Esophagus (tissue), 2 donors: Measurements from ENCODE around the gene USP40. TPM values are rescaled to one million over a fixed set of nuclear protein-coding genes. Genes with fewer than 3 reads are reported as not detected.

Experiments
- H3K27ac ChIP-seq, 2 donors: one replicate each; pipeline ENCODE4 v1.5.1; 2013; ENCODE audit warnings: low read depth in 2 of 2, mild to moderate bottlenecking in 2 of 2, inconsistent platforms in 1 of 2, low read length in 1 of 2, moderate library complexity in 1 of 2
- H3K27me3 ChIP-seq, 2 donors: one replicate each; pipeline ENCODE4 v1.6.1; 2013; ENCODE audit warnings: low read length in 2 of 2, control low read depth in 1 of 2, mild to moderate bottlenecking in 1 of 2; ENCODE audit not compliant: insufficient read depth in 2 of 2, control insufficient read depth in 1 of 2
- H3K36me3 ChIP-seq, 2 donors: one replicate each; pipeline ENCODE4 v1.6.1; 2013; ENCODE audit warnings: low read length in 1 of 2; ENCODE audit not compliant: control insufficient read depth in 2 of 2, insufficient read depth in 2 of 2
- H3K4me1 ChIP-seq, 2 donors: one replicate each; pipeline ENCODE4 v1.6.1; 2013; ENCODE audit warnings: low read length in 1 of 2; ENCODE audit not compliant: control insufficient read depth in 2 of 2, insufficient read depth in 2 of 2
- H3K4me3 ChIP-seq, 2 donors: one replicate each; pipeline ENCODE4 v1.5.1; 2013; ENCODE audit warnings: low read length in 2 of 2, mild to moderate bottlenecking in 2 of 2, low read depth in 1 of 2, moderate library complexity in 1 of 2
- H3K9me3 ChIP-seq, 2 donors: one replicate each; pipeline ENCODE4 v1.6.1; 2013; ENCODE audit warnings: mild to moderate bottlenecking in 2 of 2, low read depth in 1 of 2, low read length in 1 of 2, moderate library complexity in 1 of 2; ENCODE audit not compliant: control insufficient read depth in 2 of 2, insufficient read depth in 1 of 2
- WGBS, 2 donors: extraction: QIAGEN DNeasy Blood & Tissue Kit; methylation state at CpG; one replicate each; pipeline ENCODE4 v1.1.7; 2013; 5-methylcytosine and 5-hydroxymethylcytosine counted together
- polyA plus RNA-seq, 2 donors: library from polyadenylated mRNA; stranded (reverse); fragments of 200-250 nt; gene quantifications; one replicate each; pipeline ENCODE4 v1.2.3, GENCODE V29; 2013
- donor health status: healthy with polysubstance abuse.
- donor health status: Bipolar disorder and iron deficiency.

The USP40 gene
- polyA plus RNA-seq, 2 donors = 14.2 to 29.9 TPM

DNA sequence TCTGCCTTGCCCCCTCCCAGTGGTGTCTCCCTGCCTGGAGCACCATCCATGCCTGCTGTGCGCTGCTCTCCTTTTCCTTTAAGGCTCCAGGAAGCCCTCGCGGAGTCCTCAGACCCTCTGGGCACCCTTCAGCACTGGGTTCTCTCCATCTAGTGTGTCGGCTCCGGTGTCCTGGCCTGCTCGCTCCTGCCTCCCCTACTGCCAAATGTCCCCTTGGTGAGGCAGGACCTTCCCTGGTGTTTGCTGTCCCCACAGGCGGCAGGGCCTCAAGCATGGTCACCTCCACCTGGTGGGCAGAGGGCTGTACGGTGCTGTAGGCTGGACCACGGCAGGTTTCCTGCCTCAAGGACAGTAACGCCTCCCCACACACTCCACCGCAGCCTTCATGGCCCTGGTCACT is 122.1 kb downstream of the USP40 start:
- Histone ChIP-seq H3K27ac (no peak overlapping the region), H3K4me1 (peaks cover 0 to 3% of the 10 kb centered on the region in 2 donors), H3K36me3 (peaks cover 0 to 11% of the 10 kb centered on the region in 2 donors), H3K9me3 (peaks cover 0 to 2% of the 10 kb centered on the region in 2 donors), H3K27me3 (no peaks in the 10 kb centered on the region), H3K4me3 (no peak overlapping the region)
- WGBS, 2 donors = 92 to 93% methylated on average over 11 of the region's 11 CpGs

DNA sequence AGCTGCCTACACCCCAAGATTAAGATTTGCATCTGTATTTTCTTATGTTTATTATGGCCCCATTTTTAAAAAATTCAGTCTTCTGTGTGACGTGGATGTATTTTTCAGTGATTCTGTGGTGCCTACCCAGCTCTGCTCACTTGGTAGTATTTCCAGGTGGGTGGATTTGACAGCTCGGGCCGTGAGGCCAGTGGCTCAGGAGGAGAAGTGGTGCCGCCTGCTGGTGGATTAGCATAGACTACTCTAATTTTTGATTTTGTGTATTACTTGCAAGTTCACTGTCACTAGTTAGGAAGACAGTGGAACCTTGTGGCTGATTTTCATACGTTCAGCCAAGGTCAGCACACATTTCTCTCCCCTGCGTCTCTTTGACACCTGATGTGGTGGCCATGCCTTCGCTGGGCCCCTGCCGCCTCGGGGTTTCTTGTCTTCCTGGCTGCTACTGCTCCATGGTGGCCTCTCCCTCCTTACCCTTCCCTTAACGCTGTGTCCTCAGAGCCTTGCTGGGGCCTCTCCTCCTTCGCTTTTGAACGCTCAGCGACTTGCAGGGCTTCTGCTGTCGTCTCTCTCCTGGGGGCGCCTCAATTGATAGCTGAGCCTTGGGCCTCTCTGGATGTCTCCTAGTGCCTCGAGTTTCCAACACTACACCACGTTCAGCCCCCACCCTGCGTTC is 122.9 kb downstream of the USP40 start:
- no peak overlapping the region for H3K4me3 ChIP-seq
- no peak overlapping the region for H3K27ac ChIP-seq
- peaks cover 0 to 3% of the 10 kb centered on the region in 2 donors for H3K4me1 ChIP-seq
- 55 to 56% methylated on average over 18 of the region's 18 CpGs for WGBS, 2 donors
- H3K27me3 ChIP-seq = no peaks in the 10 kb centered on the region
- peaks cover 0 to 10% of the 10 kb centered on the region in 2 donors for H3K36me3 ChIP-seq
- peaks cover 0 to 2% of the 10 kb centered on the region in 2 donors for H3K9me3 ChIP-seq

DNA sequence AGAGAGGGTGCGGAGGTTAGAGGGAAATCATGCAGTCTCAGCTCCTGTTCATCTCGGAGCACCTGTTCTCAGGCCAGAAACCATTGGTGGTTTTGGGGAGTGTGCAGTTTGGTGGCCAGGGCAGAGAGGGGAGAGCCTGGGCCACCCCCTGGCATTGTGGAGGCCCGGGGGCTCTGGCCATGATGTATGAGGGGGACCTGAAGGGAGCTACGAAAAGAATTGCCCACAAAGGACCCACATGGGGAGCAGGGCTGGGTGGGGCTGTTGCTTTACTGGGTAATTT is 124.6 kb downstream of the USP40 start:
- H3K9me3 ChIP-seq = peaks cover 0 to 2% of the 10 kb centered on the region in 2 donors
- H3K27me3 ChIP-seq = no peaks in the 10 kb centered on the region
- H3K36me3 ChIP-seq = peaks cover 0 to 21% of the 10 kb centered on the region in 2 donors
- 79 to 83% methylated on average over 4 of the region's 4 CpGs for WGBS, 2 donors
- no peak overlapping the region for H3K4me3 ChIP-seq
- H3K4me1 ChIP-seq = peaks cover 0 to 3% of the 10 kb centered on the region in 2 donors
- H3K27ac ChIP-seq = no peak overlapping the region

DNA sequence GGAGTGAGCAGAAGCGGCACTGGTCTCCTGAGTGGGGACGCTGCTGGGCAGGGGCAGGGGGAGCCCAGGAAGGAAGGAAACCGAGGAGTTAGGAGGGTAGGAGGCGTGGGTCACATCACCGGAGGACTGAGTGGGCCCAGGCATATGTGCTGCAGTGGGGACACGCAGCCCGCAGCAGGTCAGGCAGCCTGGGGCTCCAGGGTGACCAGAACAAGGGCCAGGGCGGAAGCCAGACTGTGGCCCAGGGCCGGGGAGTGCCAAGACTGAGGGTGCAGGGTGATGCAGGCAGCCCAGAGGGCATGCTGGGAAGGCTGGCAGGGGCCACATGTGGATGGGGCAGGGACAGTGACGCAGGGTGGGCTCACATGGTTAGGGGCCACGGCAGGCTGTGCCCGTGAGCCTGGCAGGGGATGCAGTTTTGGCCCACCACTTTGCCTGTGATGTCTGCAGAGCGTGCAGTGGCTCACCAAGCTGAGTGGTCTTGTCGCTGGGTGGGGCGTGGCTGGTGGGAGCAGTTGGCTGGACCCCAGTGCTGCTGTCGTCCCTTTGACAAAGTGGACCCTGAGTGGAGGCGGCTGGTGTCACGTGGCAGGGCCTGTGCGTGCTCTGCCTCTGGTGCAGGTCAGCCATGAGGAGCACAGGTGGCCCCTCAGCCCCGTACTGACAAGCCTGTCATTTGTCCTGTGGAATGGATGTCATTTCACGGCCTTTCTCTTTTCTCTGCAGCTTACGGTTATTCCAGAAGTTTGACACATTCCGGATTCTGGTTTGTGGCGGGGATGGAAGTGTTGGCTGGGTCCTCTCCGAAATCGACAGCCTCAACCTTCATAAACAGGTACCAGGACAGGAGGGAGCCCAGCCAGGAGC is 125.2 kb downstream of the USP40 start:
- H3K27me3 ChIP-seq = no peaks in the 10 kb centered on the region
- no peak overlapping the region for H3K27ac ChIP-seq
- 93 to 94% methylated on average over 26 of the region's 26 CpGs for WGBS, 2 donors
- H3K36me3 ChIP-seq = peaks cover 0 to 17% of the 10 kb centered on the region in 2 donors
- H3K4me1 ChIP-seq = peaks cover 0 to 3% of the 10 kb centered on the region in 2 donors
- H3K4me3 ChIP-seq = no peak overlapping the region
- peaks cover 0 to 2% of the 10 kb centered on the region in 2 donors for H3K9me3 ChIP-seq

DNA sequence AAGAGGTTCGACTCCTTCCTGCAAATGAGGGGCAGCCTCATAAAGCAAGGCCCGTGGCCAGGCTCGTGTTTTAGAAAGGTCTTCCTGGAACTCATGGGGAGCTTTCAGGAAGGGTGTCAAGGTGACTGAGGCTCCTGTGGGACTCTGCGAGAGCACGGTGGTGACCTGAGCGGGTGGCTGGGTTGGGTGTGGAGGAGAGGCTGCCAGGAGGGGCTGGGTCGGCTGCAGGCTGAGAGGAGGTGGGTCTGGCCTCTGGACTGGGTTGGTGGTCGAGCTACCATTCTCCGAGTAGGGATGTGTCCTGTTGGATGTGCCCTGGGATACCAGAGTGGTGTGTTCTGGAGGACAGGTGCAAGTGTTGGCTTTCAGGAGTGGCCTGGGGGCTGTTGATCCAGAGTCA is 125.9 kb downstream of the USP40 start:
- Histone ChIP-seq H3K9me3 (peaks cover 0 to 2% of the 10 kb centered on the region in 2 donors), H3K36me3 (peaks cover 0 to 21% of the 10 kb centered on the region in 2 donors), H3K27me3 (no peaks in the 10 kb centered on the region), H3K4me1 (peaks cover 0 to 3% of the 10 kb centered on the region in 2 donors), H3K4me3 (no peak overlapping the region), H3K27ac (no peak overlapping the region)
- 87 to 90% methylated on average over 9 of the region's 9 CpGs for WGBS, 2 donors

DNA sequence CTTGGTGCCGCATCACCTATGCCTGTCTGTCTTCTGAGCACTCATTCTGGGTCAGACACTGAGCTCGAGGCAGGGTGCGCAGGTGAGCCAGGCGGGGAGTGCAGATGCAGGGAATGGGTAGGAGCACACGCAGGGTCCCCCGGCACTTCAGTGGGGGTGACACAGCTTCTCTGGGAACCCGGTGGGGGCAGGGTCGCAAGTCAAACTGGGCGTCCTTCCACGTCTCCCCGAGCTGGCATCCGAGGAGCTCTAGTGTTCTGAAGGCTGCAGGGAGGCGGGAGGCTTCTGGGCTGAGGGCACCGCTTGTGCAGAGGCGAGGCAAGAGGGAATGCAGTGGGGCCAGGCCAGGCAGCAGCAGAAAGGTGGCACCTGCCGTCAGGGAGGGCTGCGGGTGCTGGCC is 126.3 kb downstream of the USP40 start:
- Histone ChIP-seq H3K27me3 (no peaks in the 10 kb centered on the region), H3K4me1 (peaks cover 0 to 3% of the 10 kb centered on the region in 2 donors), H3K36me3 (peaks cover 0 to 19% of the 10 kb centered on the region in 2 donors), H3K4me3 (no peak overlapping the region), H3K9me3 (peaks cover 0 to 2% of the 10 kb centered on the region in 2 donors), H3K27ac (no peak overlapping the region)
- WGBS, 2 donors = 93% methylated on average over 17 of the region's 17 CpGs

DNA sequence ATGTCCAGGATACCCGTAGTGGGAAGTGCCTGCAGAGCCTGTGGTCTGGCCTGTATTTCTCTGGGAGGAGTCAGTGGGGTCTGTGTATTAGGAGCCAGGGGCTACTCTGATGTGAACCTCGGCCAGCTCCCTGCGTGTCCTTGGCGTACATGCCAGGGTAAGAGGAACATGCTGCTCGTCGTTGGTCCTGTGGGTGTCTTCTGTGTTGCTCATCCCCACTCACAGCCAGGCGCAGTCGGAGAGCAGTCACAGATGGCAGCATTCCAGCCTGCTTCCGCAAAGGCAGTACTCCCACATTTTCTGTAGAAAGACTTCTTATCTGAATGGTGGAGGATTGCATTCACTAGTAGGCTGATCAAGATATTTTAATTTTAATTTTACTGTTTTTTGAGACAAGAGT is 127.4 kb downstream of the USP40 start:
- Histone ChIP-seq H3K27me3 (no peaks in the 10 kb centered on the region), H3K27ac (no peak overlapping the region), H3K4me3 (no peak overlapping the region), H3K9me3 (peaks cover 0 to 2% of the 10 kb centered on the region in 2 donors), H3K4me1 (no peaks in the 10 kb centered on the region), H3K36me3 (peaks cover 0 to 18% of the 10 kb centered on the region in 2 donors)
- 80 to 85% methylated on average over 9 of the region's 9 CpGs for WGBS, 2 donors

DNA sequence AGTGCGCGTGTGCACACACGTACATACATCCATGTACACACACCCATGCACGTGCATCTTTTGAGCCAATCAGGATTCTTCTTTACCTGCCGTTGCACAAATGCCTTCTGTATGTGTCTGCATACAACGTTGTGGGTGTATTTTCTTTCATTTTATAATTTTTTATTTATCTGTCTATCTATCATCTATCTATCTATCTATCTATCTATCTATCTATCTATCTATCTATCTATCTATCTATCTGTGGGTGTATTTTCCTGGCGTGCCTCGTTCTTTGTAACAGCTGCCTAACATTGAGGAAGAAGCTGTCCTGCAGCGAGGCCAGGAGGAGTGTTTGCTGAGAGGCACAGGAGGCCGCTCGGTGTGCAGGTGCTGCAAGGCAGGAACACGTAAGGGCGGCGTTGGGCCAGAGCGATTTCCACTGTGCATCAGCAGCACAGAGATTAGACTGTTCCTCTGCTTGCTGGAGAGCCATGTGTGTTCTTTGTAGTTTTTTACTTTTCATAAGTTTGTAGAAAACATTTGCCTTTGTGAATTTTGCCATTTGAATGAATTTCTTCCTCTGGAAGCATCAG is 127.9 kb downstream of the USP40 start:
- WGBS, 2 donors = 88% methylated on average over 15 of the region's 15 CpGs
- no peak overlapping the region for H3K4me3 ChIP-seq
- H3K36me3 ChIP-seq = peaks cover 0 to 18% of the 10 kb centered on the region in 2 donors
- H3K4me1 ChIP-seq = no peaks in the 10 kb centered on the region
- H3K27ac ChIP-seq = no peak overlapping the region
- H3K27me3 ChIP-seq = no peaks in the 10 kb centered on the region
- peaks cover 0 to 2% of the 10 kb centered on the region in 2 donors for H3K9me3 ChIP-seq

DNA sequence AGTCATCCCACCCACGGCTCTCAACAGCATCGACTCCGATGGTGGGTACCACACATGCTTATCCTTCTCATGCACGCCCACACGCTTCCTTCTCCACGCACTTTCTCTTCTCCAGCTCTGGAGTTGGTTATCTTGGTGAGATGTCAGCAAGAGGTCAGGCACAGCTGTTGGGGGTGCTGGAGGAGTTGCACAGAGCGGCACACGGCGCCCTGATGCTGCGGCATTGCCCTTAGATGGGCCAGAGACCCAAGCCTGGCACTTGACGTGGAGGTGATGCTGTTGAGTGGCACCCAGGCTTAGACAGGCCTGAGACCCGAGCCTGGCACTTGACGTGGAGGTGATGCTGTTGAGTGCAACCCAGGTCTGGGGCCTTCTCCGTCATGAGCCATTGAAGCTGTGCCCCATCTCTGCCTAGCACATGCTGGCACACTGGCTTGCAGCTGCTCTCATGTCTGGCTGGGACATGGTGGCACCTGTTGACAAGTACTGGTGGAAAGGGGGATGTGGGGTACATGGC is 129.1 kb downstream of the USP40 start:
- Histone ChIP-seq H3K36me3 (peaks cover 0 to 18% of the 10 kb centered on the region in 2 donors), H3K27ac (no peak overlapping the region), H3K9me3 (peaks cover 0 to 2% of the 10 kb centered on the region in 2 donors), H3K27me3 (no peaks in the 10 kb centered on the region), H3K4me1 (no peaks in the 10 kb centered on the region), H3K4me3 (no peak overlapping the region)
- 92 to 93% methylated on average over 14 of the region's 14 CpGs for WGBS, 2 donors
